Breast epithelium (tissue), 3 donors: ENCODE results near the gene ADD3.

Experiments
- POLR2AphosphoS5 ChIP-seq, 3 donors: sonication (generic); formaldehyde crosslinking; IDR thresholded peaks; one replicate each; pipeline ENCODE4 v1.6.1; 2017; ENCODE audit warnings: antibody characterized with exemption in 3 of 3
- TF ChIP-seq, protein P1 (sequence below), 3 donors: fragments of 450-650 bp; IDR thresholded peaks; one replicate each; pipeline ENCODE4 v1.5.1; 2016 to 2017; ENCODE audit warnings: antibody characterized with exemption in 3 of 3, mild to moderate bottlenecking in 3 of 3, moderate library complexity in 3 of 3

DNA sequence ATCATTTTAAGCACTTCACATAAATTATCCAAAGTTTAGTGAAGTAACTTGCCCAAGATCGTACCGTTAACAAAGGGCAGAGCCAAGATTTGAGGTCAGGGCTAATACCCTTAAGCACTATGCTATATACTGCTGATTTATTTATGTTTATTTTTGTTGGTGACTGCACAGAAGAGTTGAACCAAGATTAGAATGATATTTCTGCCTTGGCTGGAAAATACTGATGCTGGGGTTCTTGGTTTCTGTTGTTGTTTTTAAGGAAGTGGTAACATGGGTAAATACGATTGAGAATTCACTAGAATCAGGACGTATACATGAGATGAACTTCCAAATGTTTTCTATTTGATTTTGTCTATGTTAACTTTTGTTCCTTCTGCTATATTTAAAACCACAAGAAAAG, 9.3 kb downstream of the ADD3 start:
- TF ChIP-seq POLR2AphosphoS5 (IDR thresholded peaks at IDR 0.05) = no peak
- TF ChIP-seq, protein P1, sequence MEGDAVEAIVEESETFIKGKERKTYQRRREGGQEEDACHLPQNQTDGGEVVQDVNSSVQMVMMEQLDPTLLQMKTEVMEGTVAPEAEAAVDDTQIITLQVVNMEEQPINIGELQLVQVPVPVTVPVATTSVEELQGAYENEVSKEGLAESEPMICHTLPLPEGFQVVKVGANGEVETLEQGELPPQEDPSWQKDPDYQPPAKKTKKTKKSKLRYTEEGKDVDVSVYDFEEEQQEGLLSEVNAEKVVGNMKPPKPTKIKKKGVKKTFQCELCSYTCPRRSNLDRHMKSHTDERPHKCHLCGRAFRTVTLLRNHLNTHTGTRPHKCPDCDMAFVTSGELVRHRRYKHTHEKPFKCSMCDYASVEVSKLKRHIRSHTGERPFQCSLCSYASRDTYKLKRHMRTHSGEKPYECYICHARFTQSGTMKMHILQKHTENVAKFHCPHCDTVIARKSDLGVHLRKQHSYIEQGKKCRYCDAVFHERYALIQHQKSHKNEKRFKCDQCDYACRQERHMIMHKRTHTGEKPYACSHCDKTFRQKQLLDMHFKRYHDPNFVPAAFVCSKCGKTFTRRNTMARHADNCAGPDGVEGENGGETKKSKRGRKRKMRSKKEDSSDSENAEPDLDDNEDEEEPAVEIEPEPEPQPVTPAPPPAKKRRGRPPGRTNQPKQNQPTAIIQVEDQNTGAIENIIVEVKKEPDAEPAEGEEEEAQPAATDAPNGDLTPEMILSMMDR (IDR thresholded peaks at IDR 0.05) = no peak
